ENCODE data around the gene LYRM7.
"Not testable (repeated sequence)": the region's sequence is repeated elsewhere in the genome, so short reads cannot be mapped to it uniquely, and the experiment has no call there.

LYRM7 gene

DNA sequence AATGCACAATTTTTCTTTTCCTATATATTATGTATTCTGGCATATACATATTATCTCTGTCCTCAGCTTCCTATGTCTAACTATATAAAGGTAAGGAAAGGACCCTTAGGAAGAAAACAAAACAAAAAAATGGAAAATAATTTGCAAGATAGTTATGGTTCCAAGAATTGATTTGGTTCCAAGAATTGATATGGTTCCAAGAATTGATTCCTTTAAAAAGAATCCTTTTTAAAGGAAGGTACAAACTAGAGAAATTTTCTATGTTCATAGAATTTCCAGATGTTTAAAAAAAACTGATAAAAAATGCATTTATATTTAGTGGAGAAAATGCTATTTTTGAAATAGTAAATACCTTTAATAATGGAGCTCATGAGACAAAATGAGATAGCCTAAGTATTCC is 12.1 kb downstream of the LYRM7 start:
- no peak for DNase-seq

DNA sequence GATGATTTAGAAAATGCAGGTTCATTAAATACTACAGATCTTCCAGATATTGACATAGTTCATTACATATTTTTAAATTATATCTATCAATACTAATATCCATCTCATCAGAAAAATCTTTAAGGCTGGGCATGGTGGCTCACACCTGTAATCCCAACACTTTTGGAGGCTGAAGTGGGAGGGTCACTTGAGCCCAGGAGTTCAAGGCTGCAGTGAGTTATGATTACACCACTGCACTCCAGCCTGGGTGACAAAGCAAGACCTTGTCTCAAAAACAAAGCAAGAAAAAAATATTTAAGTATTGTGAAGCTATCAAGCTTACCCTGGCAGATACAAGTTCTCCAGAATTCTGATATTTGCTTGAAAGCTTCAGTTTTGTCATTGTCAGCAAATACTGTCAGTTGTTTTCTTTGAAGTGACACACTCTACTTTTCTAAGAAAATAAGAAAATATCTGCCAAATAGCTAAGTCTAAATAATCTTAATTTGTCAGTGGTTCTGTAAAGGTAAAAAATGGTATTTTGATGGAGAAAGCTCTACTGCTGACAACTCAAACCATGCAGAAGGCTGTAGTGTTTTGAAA is 14.9 kb downstream of the LYRM7 start:
- DNase-seq, result no peak

DNA sequence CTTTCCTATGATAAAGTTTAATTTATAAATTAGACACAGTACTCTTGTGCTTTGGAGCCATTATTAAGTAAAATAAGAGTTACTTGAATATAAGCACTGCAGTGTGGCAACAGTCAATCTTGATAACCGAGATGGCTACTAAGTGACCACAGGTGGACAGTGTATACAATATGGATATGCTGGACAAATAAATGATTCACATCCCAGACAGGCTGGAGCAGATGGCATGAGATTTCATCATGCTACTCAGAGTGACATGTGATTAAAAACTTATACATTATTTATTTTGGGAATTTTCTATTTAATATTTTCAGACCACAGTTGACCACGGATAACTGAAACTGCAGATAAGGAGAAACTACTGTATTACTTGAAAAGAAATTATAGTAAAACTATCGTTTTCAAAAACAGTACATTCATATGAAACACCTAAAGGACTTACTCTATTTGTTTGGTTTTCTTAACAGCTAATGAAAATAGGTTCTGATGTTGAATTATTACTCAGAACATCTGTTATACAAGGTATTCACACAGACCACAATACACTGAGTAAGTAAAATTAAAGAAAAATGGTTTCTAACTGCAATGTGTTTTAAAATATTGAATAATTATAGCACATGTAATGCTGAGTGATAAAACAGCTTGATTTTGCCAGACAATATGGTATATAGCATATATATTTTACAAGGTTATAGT is 16.0 kb downstream of the LYRM7 start:
- no peak for DNase-seq

DNA sequence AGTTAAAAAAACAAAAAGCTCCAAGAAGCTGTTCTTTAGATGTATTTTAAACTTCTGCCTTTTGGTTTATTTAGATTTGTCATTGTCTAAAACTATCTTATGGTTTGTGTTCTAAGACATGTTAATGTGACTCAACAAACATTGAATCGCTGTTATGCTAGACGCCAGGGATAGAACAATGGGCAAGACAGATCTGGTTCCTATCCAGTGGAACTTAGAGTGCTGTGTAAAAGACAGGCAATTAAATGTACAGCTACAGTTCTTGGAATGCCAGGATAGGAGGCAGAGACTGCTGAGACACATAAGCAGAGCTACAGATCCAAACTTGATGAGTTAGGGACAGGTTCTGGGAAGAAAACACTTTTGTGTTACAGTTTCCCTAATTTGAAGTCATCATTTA is 22.4 kb downstream of the LYRM7 start:
- no peak for DNase-seq

DNA sequence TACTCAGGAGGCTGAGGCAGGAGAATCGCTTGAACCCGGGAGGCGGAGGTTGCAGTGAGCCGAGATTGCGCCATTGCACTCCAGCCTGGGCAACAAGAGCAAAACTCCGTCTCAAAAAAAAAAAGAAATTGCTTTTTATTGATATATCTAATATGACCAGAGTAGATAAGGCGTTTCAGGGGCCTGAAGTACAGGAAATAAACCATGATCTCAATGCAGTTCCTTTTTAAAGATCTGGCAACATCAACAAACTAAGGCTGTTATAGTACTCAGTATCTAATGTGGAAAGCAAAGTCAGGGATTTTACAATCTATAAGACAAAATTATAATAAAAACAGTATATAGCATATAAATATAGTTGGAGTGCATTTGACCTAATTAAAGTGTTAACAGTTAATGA is 23.2 kb downstream of the LYRM7 start:
- DNase-seq, result not testable (repeated sequence)

DNA sequence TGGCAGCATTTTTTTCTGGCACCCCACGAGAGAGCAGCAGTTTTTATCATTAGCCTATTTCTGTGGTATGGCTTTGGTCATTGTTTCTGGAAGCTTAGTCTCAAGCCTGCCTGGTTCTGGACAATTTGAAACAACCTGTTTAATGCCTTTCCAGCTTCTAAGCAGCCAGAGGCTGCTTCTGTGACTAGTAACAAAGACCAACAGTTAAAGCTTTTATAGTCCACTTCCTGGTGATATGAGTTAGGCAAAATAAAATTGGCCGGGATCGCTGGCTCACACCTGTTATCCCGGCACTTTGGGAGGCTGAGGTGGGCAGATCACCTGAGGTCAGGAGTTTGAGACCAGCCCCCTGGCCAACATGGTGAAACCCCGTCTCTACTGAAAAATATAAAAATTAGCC is 24.0 kb downstream of the LYRM7 start:
- DNase-seq, result no peak

DNA sequence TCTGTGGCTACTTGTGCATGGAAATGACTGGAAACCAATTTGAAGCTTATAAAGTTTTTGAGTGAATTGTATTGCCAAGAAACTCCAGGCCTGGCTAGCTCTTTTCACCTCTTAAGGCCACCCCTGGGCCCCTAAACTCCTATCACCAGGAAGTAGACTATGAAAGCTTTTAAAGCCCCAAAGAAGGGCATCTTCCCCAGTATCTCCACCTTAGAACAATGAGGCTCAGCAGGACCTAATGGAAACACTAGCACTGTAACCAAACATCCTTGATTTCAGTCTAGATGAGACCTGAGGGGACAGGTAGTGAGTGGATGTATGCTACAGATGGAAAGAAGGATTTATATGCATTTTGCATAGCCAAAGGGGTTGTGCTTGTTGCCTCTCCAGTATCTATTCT is 25.0 kb downstream of the LYRM7 start:
- no peak for DNase-seq

DNA sequence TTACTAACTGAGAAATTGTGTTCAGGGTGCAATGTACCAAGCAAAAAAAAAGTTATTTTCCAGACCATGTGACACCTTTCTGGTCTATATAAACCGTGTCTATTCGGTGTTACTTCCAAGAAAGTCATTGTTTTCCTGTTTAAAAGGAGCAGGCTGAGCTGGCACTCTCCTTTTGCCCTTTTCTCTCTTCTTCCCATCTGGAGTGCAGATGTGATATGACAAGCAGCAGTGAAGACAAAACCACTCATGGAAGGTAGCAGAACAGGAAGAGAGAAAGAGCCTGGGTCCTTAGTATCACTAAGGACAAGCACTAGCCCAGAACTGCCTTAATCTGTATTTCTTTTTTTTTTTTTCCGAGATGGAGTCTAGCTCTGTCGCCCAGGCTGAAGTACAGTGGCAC is 25.6 kb downstream of the LYRM7 start:
- DNase-seq, result no peak

DNA sequence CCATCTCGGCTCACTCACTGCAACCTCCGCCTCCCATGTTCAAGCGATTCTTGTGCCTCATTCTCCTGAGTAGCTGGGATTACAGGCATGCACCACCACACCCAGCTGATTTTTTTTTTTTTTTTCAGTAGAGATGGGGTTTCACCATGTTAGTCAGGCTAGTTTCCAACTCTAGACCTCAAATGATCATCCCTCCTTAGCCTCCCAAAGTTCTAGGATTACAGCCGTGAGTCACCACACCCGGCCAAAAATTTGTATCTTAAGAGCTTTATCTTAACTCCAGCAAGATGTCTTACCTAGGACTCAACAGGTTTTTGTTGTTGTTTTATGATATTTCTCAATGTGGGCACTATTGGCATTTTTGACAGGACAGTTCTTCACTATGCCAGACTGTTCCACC is 27.9 kb downstream of the LYRM7 start:
- DNase-seq, result no peak

DNA sequence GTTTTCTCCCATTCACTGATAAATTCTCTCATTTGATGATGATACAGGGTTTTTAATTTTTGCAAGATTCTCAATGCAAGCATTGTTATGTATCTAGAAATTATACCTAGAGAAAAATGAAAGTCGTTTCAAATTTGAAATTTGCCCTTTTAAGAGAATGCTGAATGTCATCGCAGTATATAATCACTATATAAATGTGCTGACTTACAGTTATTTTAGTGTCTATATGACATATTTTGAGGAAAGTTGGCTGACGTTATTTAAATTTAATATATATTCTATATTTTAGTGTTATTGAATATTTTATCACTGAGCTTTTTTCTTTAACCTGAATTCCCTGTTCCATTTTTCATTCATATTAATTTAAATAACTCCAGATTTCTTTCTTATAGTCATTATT is 29.8 kb downstream of the LYRM7 start:
- no peak for DNase-seq

DNA sequence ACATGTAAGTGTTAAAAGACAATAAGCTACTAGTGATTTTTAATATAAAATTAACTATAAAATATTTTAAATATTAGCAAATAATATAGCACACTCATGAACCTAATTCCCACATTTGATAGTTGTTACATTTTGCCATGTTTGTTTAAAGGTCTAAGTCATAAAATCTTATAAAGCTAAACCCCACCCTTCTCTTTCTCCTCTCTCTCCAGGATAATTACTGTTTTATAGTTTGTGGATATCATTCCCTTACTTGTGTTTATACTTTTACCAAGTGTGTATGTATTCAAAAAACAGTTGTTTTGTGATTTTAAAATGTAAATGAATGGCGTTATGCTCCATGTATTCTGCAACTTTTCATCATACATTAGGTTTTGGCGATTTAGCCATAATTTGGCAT is 34.2 kb downstream of the LYRM7 start:
- no peak for DNase-seq

DNA sequence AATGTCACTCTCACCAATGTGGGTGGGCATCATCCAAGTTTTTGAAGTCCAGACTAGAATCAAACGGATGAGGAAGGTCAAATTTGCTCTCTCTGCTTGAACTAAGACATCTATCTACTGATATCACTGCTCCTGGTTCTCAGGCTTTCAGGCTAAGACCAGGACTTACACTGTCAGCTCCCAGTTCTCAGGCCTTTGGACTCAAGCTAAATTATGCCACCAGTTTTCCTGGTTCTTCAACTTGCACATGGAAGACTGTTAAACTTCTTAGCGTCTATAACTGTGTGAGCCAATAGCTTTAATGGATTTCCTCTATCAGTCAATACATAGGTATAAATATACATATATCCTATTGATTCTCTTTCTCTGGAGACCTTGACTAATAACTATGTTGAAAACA is 35.3 kb downstream of the LYRM7 start:
- no peak for DNase-seq

DNA sequence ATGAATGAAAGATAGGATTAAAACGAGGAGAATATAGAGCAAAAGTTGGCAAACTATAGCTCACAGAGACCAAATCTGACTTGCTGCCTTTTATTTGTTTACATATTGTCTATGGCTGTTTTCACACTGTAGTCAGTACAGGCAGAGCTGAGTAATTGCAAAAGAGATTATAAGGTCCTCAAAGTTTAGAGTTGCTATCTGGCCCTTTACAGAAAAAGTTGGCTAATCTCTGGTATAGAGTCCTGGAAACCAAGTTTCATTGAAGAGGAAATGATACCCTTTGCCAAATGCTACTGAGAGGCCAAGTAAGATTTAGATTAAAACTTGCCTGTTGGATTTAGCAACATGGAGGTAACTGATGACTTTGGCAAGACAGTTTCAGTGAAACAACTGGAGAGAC is 36.0 kb downstream of the LYRM7 start:
- DNase-seq, result no peak

DNA sequence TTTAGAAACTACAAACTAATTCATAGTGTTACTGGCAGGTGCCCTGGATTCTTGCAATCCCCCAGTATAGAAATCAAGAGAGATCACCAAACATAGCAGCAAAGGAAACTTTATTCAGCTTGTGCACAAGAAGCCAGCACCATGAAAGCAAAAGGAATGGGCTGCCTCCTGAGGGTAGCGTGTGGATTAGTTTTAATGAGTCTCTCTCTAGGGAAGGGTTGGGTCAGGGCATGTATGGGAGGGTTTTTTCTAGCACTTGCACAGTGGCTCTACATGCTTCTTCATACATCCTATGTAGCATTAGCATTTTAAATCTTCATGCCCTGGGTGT is 38.4 kb downstream of the LYRM7 start:
- DNase-seq, result no peak

DNA sequence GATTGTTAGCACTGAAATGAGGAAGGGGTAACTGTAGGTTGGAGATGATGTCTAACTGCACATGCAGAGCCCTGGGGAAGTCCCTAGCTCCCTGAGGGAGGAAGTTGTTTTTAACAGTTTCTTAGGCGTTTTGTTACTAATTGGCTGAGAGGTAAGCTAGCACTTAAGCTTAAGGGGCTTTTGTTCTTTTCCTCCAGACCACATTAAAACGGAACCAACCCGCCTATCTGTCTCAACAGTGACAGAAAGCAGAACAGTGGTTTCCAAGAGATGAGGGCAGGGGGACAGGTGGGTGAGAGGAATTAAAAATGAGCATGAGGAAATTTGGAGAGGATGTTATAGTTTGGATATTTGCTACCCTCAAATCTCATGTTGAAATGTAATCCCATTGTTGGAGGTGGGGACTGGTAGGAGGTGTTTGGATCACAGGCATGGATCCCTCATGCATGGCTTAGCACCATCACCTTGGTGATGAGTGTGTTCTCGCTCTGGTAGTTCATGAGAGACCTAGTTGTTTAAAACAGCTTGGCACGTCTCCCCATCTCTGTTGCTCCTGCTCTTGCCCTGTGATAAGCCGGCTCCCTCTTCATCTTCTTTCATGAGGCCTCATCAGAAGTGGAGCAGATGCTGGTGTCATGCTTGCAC is 38.9 kb downstream of the LYRM7 start:
- no peak for DNase-seq

DNA sequence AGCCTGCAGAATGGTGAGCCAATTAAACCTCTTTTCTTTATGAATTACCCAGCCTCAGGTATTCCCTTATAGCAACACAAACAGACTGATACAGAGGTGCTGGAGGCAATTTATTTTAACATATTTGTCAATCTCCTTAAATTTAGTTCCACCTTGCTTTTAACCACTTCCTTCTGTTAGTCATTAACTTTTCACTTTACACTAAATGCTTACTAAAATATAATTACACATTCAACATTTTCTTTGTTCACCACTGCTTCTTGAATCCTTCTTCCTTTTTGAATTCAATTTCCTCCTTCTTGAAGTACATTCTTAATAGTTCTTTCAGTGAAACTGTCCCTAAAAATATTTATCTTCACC is 39.4 kb downstream of the LYRM7 start:
- DNase-seq, result no peak

DNA sequence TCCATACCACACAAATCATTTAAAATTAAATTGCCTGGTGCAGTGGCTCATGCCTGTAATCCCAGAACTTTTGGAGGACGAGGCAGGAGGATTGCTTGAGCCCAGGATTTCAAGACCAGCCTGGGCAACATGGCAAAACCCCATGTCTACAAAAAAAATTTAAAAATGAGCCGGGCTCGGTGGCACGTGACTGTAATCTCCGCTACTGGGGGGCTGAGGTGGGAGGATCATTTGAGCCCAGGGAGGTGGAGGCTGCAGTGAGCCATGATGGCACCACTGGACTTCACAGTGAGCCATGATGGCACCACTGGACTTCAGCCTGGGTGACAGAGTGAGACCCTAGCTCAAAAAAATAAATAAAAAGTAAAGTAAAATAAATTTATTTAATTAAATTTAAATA is 40.9 kb downstream of the LYRM7 start:
- DNase-seq, result no peak

DNA sequence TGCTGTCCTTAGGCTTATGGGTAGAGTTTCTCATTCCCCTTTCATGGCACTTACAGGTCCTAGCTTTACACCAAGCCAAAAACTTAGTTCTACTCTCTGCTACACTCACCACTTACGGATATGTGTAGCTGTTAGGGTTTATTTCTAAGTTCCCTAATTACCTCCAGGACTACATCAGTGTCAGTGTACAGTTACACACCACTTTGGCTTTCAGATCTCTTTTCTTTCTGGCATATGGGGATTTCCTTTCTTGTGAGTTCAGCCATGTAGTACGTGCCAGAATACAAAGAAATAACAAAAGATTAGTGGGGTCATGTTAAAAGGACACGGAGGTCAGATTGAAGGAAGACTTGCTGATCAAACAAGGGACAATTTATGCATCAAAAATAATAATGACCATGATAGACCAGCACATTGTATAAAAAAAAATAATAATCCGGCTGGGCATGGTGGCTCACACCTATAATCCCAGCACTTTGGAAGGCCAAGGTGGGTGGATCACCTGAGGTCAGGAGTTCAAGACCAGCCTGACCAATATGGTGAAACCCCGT is 41.8 kb downstream of the LYRM7 start:
- DNase-seq, result no peak

DNA sequence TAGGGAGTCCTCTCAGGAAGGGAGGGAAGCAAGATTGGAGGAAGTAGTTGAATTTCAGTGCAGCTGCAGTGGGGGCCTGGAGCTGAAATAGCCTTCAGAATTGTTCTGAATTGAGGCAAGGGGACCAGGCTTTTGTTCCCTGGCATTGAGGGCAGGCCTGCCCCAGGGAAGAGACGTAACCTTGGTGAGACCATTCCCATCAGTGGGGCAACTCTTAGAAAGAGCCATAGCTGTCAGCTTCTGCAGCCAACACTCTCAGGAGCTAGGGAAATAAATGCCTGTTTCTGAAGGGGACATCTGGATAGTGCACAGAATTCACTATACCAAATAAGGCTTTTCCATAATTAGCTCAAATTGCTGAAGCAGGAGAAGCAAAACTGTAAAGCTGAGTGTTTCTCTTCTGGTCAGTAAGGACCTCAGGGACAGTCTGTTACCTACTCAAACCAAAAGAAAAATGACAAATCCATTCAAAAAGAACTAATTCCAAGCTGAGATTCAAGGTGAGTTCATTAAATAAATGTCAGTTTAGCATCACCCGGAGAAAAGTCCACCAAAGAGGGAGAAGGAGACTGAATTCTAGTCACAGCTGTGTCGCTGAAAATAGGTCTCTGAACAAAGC is 44.0 kb downstream of the LYRM7 start:
- DNase-seq, result no peak

DNA sequence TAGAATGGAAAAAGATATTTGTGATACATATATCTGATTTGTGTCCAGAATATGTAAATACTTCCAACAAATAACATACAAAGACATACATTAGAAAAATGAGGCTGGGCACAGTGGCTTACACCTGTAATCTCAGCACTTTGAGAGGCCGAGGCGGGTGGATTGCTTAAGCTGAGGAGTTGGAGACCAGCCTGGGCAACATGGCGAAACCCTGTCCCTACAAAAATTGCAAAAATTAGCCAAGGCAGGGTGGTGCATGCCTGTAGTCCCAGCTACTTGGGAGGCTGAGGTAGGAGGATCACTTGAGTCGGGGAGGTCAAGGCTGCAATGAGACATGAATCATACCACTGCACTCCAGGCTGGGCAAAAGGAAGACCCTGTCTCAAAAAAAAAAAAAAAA is 47.0 kb downstream of the LYRM7 start:
- no peak for DNase-seq

DNA sequence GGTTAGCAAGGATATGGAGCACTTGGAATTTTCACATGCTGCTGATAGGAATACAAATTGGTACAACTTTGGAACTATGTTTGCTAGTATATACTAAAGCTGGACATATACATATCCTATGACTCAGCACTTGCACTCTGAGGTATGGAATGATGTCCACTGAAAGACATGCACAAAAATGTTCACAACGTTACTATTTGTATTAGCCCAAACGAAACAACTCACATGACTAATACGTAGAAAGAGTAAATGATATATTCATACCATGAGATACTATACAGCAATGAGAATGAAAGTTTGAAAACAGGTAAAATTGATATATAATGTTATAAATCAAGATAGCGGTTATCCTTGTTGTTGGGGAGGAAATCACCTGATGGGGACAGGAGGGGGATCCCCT is 47.6 kb downstream of the LYRM7 start:
- DNase-seq, result no peak

DNA sequence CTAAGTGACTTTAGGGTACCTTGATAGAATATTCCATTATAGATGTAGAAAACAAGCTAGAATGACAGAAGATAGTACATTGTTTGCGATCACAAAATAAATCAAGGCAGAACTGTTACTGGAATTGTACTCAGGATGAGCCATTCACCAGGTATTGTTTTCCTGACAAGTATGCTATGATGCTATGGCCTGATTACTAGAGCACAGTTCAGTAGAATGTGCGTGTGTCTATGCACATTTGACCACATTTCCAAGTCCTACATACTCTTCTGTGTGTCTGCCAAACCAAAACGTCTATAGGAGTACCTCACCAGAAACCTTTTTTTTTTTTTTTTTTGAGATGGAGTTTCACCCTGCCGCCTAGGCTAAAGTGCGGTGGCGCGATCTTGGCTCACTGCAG is 49.8 kb downstream of the LYRM7 start:
- DNase-seq, result no peak

DNA sequence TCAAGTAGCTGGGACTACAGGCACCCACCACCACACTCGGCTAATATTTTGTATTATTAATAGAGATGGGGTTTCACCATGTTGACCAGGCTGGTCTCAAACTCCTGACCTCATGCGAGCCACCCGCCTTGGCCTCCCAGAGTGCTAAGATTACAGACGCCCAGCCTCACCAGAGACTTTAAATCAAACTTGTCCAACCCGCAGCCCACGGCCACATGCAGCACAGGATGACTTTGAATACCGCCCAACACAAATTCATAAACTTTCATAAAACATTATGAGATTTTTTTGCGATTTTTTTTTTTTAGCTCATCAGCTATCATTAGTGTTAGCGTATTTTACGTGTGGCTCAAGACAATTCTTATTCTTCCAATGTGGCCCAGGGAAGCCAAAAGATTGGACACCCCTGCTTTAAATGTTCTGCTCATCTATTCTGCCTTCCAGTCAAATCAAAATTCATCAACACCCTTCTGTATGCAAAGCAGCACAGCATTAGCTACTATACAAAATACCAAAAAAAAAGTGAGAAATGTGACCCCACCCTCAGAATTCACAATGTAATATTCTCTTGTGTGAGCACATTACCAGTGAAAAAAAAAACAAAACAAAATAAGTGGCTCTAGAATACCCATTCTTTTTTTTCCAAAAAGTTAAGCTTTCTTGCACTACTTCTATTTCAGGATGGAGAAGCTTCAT is 50.4 kb downstream of the LYRM7 start:
- DNase-seq, result no peak

DNA sequence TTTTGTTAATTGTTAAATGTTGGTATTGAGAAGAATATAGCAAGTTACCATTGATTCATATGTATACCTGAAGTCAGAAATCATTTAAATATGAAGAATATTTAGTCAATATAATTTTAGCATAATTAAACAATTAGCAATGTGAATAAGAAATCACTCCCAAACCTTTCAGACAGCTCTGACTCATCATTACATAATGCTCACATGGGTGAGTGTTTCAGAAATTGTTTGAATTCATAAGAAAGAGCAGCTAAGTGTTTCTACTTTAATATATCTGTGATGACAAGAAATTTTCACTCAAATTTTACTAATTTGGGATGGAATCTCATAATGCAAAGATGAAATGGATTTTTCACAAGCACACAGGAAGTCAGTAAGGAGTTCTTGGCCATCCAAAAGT is 51.1 kb downstream of the LYRM7 start:
- no peak for DNase-seq

Data from activated CD4-positive, CD25-positive, alpha-beta regulatory T cell (primary cell).